Thyroid gland (tissue), 4 donors: Measurements from ENCODE around the gene HNRNPLL. TPM values are rescaled to one million over a fixed set of nuclear protein-coding genes. Genes with fewer than 3 reads are reported as not detected.

ENCODE experiments used
- DNase-seq, 2 donors: peaks; one replicate each; pipeline ENCODE4 v3.0.0-alpha.2; 2019
- H3K27ac ChIP-seq, 3 donors: fragments of 200-600 bp; sonication (generic); 1 replicate in 2 of 3; 2 replicates in 1 of 3; pipeline ENCODE4 v1.5.1; 2016 to 2019; ENCODE audit warnings: mild to moderate bottlenecking in 1 of 3, moderate library complexity in 1 of 3
- H3K27me3 ChIP-seq: fragments of 200-600 bp; sonication (generic); one replicate; pipeline ENCODE4 v1.5.1; 2019
- H3K36me3 ChIP-seq, 2 donors: fragments of 200-600 bp; sonication (generic); one replicate each; pipeline ENCODE4 v1.5.1; 2016 to 2019
- H3K4me1 ChIP-seq, 2 donors: fragments of 200-600 bp; sonication (generic); one replicate each; pipeline ENCODE4 v1.5.1; 2017 to 2019
- H3K4me3 ChIP-seq, 3 donors: fragments of 200-600 bp; sonication (generic); replicated peaks in 1 of 3; 1 replicate in 2 of 3; 2 replicates in 1 of 3; pipeline ENCODE4 v1.5.1; 2016; ENCODE audit warnings: mild to moderate bottlenecking in 1 of 3
- H3K9me3 ChIP-seq: fragments of 200-600 bp; sonication (generic); one replicate; pipeline ENCODE4 v1.5.1; 2017
- POLR2A ChIP-seq, 2 donors: fragments of 450-650 bp; IDR thresholded peaks; one replicate each; pipeline ENCODE4 v1.6.1; 2017; ENCODE audit warnings: antibody characterized with exemption in 2 of 2, mild to moderate bottlenecking in 2 of 2, moderate library complexity in 1 of 2
- WGBS, 2 donors: methylation state at CpG; one replicate each; pipeline ENCODE4 v1.1.5; 2017; 5-methylcytosine and 5-hydroxymethylcytosine counted together
- intact Hi-C: fragments of 100-400 bp; cut with DNase I; formaldehyde crosslinking; loops from one replicate; pipeline ENCODE4 v1.15.1; 2023
- total RNA-seq, 4 donors: library from RNA; depleted of rRNA; stranded (reverse); fragments of >200 nt; gene quantifications; one replicate each; pipeline ENCODE4 v1.2.3, GENCODE V29; 2016
- TF ChIP-seq, protein P1 (sequence below), 6 experiments: fragments of 200-600 bp in 3 of 6; fragments of 450-650 bp in 3 of 6; sonication (generic) in 3 of 6; IDR thresholded peaks; one replicate each; pipeline ENCODE4 v1.5.1; 2016 to 2019; ENCODE audit warnings: antibody characterized with exemption in 6 of 6, mild to moderate bottlenecking in 2 of 6, inconsistent platforms in 1 of 6, moderate library complexity in 1 of 6

HNRNPLL gene
- total RNA-seq, 4 donors from 2014 or later: 60.1 to 85.1 (median 64.3) TPM

DNA sequence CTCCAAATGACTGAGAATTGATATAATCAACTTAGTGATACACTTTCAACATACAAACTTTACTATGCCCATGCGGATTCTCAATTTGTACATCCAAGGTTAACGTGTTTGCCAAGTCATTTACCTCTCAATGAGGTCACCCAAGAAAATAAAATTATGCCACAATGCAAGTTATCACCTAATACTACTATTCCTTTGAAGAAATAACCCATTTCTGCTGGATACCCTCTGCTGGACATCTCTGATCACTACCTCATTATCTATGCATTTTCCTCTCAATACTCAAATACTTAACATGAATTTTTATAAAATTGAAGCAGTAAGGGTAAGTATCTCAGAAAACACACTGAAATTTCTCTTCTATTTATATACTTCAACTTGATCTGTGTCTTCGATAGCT lies 12.7 kb downstream of the HNRNPLL start:
- DNase-seq: no peak
- 93 to 94% methylated on average over 3 of the region's 3 CpGs for WGBS, 2 donors
- no peak overlapping the region for H3K4me3 ChIP-seq
- TF ChIP-seq, protein P1, sequence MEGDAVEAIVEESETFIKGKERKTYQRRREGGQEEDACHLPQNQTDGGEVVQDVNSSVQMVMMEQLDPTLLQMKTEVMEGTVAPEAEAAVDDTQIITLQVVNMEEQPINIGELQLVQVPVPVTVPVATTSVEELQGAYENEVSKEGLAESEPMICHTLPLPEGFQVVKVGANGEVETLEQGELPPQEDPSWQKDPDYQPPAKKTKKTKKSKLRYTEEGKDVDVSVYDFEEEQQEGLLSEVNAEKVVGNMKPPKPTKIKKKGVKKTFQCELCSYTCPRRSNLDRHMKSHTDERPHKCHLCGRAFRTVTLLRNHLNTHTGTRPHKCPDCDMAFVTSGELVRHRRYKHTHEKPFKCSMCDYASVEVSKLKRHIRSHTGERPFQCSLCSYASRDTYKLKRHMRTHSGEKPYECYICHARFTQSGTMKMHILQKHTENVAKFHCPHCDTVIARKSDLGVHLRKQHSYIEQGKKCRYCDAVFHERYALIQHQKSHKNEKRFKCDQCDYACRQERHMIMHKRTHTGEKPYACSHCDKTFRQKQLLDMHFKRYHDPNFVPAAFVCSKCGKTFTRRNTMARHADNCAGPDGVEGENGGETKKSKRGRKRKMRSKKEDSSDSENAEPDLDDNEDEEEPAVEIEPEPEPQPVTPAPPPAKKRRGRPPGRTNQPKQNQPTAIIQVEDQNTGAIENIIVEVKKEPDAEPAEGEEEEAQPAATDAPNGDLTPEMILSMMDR (IDR thresholded peaks at IDR 0.05): peak in 1 of 6 experiments; percentile 3
- TF ChIP-seq POLR2A (IDR thresholded peaks at IDR 0.05): no peak
- intact Hi-C loops: no loop called here
- peaks cover 19 to 25% of the 10 kb centered on the region in 2 donors for H3K4me1 ChIP-seq
- H3K9me3 ChIP-seq: no peaks in the 10 kb centered on the region
- no peaks in the 10 kb centered on the region for H3K27me3 ChIP-seq
- H3K36me3 ChIP-seq: no peaks in the 10 kb centered on the region
- H3K27ac ChIP-seq: no peak overlapping the region

DNA sequence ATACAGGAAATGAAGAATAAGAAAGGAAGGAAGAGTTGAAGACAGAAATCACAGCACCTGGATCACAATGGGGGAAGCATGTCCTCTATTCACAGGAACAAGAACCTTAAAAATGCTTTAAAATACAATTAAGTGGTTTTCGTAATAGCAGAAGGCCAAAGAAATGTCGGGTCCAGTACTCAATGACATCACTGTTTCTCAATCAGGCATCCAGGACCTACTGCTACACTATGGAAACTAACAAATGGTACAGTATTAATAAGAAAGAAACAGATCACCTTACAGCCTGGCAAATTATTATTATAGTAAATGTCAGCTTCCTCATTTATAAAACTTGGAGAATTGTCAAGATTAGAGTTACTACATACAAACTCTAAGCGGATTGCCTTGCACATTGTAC lies 15.8 kb downstream of the HNRNPLL start:
- H3K4me3 ChIP-seq: no peak overlapping the region
- TF ChIP-seq, protein P1 (IDR thresholded peaks at IDR 0.05): no peak
- no peak for TF ChIP-seq POLR2A (IDR thresholded peaks at IDR 0.05)
- peak overlapping the region in 1 of 3 donors; percentile 41 for H3K27ac ChIP-seq
- H3K9me3 ChIP-seq: no peaks in the 10 kb centered on the region
- intact Hi-C loops: no loop called here
- no peak for DNase-seq
- WGBS, 2 donors: 67 to 79% methylated on average over 3 of the region's 3 CpGs
- H3K36me3 ChIP-seq: no peaks in the 10 kb centered on the region
- H3K27me3 ChIP-seq: no peaks in the 10 kb centered on the region
- peaks cover 19 to 21% of the 10 kb centered on the region in 2 donors for H3K4me1 ChIP-seq

DNA sequence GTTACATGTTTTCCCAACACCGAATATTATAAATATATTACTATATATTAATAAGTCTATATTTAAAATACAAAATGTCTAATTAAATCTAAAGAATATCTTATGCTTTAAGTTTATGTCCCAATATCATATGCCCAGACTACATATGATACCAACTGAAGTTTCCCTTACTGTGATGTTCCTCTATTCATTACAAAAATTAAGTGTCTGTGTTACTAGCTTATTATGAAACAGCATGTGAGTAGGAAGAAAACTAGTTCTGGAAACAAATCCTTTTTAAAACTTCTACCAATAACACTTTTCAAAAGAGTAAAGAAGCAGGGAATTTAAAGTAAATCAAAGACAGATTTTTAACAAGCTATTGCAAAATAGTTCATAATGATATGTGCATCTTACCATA lies 17.8 kb downstream of the HNRNPLL start:
- WGBS, 2 donors: 96 to 97% methylated on average over 1 of the region's 1 CpG

DNA sequence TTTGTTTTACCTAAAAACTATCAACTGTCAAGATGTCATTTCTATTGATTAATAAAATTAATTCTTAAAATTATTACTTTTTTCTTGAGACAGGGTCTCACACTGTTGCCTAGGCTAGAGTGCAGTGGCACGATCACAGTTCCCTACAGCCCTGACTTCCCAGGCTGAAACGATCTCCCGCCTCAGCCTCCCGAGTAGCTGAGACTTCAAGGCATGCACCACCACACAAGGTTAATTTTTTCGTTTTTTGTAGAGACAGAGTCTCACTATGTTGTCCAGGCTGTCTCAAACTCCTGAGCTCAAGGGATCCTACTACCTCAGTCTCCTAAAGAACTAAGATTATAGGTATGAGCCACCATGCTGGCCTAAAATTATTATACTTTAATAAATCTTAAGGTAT lies 18.7 kb downstream of the HNRNPLL start:
- Histone ChIP-seq H3K4me1 (peaks cover 15 to 20% of the 10 kb centered on the region in 2 donors), H3K4me3 (no peak overlapping the region), H3K27ac (no peak overlapping the region), H3K9me3 (no peaks in the 10 kb centered on the region), H3K36me3 (peaks cover 0 to 7% of the 10 kb centered on the region in 2 donors), H3K27me3 (no peaks in the 10 kb centered on the region)
- 94% methylated on average over 5 of the region's 5 CpGs for WGBS, 2 donors
- intact Hi-C loops: loop anchor here (5.0 kb wide), 1 partner anchor 158 kb away; no protein-coding TSS in a partner anchor
- no peak for DNase-seq
- no peak for TF ChIP-seq POLR2A (IDR thresholded peaks at IDR 0.05)
- TF ChIP-seq, protein P1 (IDR thresholded peaks at IDR 0.05): no peak

More for the DNA sequence above, 17.8 kb downstream of the HNRNPLL start:
- H3K27me3 ChIP-seq: no peaks in the 10 kb centered on the region
- DNase-seq: no peak
- intact Hi-C loops: loop anchor here (5.0 kb wide), 1 partner anchor 157 kb away; no protein-coding TSS in a partner anchor
- no peak overlapping the region for H3K4me3 ChIP-seq
- peaks cover 19 to 24% of the 10 kb centered on the region in 2 donors for H3K4me1 ChIP-seq
- H3K9me3 ChIP-seq: no peaks in the 10 kb centered on the region
- no peak for TF ChIP-seq POLR2A (IDR thresholded peaks at IDR 0.05)
- TF ChIP-seq, protein P1 (IDR thresholded peaks at IDR 0.05): no peak
- H3K27ac ChIP-seq: no peak overlapping the region
- H3K36me3 ChIP-seq: peaks cover 0 to 7% of the 10 kb centered on the region in 2 donors

DNA sequence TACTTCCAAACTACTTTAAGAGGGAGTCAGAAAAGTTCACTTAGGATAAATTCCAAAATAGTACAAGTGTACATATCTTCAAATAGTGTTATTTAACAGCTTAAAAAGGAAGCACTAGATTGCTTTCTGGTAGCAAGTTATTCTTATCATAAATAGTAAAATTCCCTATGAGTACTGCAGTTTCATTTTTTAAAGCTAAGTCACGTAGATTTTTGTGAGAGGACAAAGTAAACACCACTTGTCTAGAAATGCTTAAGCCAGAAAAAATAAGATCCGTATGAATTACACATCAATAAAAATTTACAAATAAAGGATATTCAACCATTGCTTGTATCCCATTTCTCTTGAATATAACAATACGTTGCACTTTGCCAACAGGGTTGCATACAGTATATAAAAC lies 19.2 kb downstream of the HNRNPLL start:
- intact Hi-C loops: loop anchor here (5.0 kb wide), 1 partner anchor 159 kb away; no protein-coding TSS in a partner anchor
- no peak for TF ChIP-seq POLR2A (IDR thresholded peaks at IDR 0.05)
- TF ChIP-seq, protein P1 (IDR thresholded peaks at IDR 0.05): no peak
- 79 to 83% methylated on average over 3 of the region's 3 CpGs for WGBS, 2 donors
- peaks cover 10 to 20% of the 10 kb centered on the region in 2 donors for H3K4me1 ChIP-seq
- no peak overlapping the region for H3K4me3 ChIP-seq
- H3K27ac ChIP-seq: no peak overlapping the region
- peaks cover 0 to 7% of the 10 kb centered on the region in 2 donors for H3K36me3 ChIP-seq
- H3K9me3 ChIP-seq: no peaks in the 10 kb centered on the region
- no peak for DNase-seq
- H3K27me3 ChIP-seq: no peaks in the 10 kb centered on the region
